ENCODE data around the gene CES1.

GRCh38 chr16:55832425-55832772 is 497 bp downstream of the CES1 start:
- TF ChIP-seq CTCF (IDR thresholded peaks at IDR 0.05) (peak in 1 of 4 donors; percentile 10), POLR2A (IDR thresholded peaks at IDR 0.05) (no peak)

Data from right lobe of liver (tissue), 4 donors.